ENCODE measurements around the gene RNF186. TPM values are rescaled to one million over a fixed set of nuclear protein-coding genes. Genes with fewer than 3 reads are reported as not detected.

Gene RNF186, protein sequence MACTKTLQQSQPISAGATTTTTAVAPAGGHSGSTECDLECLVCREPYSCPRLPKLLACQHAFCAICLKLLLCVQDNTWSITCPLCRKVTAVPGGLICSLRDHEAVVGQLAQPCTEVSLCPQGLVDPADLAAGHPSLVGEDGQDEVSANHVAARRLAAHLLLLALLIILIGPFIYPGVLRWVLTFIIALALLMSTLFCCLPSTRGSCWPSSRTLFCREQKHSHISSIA
- not detected in 2 replicates for total RNA-seq
- not detected for total RNA-seq (2013)
- polyA plus RNA-seq, result not detected in 2 replicates
- polyA minus RNA-seq, result not detected in 2 replicates

GRCh38 chr1:19814681-19815503 is at the start of gene RNF186:
RNF186 (minus strand) TSS chr1:19815283; CDS start chr1:19815101, 182 bp downstream.
- no peaks in the 10 kb centered on the region for H3K9me3 ChIP-seq (ENCODE audit: control extremely low read depth in 1 of 3, control insufficient read depth in 2 of 3, insufficient read depth in 1 of 3, low read length in 2 of 3)
- no peaks in the 10 kb centered on the region for H3K79me2 ChIP-seq (ENCODE audit: control insufficient read depth, insufficient read depth, low read length)
- H3K9me3 Mint-ChIP-seq (ENCODE audit: insufficient read depth), result no peaks in the 10 kb centered on the region
- H3K4me1 Mint-ChIP-seq, result no peaks in the 10 kb centered on the region
- no peaks in the 10 kb centered on the region for H4K20me1 ChIP-seq (ENCODE audit: control insufficient read depth, insufficient read depth, low read length, poor library complexity, severe bottlenecking)
- 86% methylated on average over 19 of the region's 22 CpGs for WGBS (ENCODE audit: insufficient coverage)
- peaks cover 38% of the 10 kb centered on the region for H3K27me3 Mint-ChIP-seq
- H3K36me3 ChIP-seq (replicated peaks in 1 of 2; ENCODE audit: control extremely low read depth in 1 of 2, control insufficient read depth in 1 of 2, extremely low read depth in 1 of 2, insufficient read depth in 2 of 2, low read length in 1 of 2), result no peaks in the 10 kb centered on the region
- no peak for DNase-seq
- no peak within 1 kb of the TSS for H3K4me3 Mint-ChIP-seq
- ChIA-PET POLR2A (no interaction called here), CTCF (no interaction called here)
- TF ChIP-seq EZH2 (IDR thresholded peaks at IDR 0.05; ENCODE audit: borderline replicate concordance, insufficient read depth, low read depth, low read length, poor library complexity, severe bottlenecking) (no peak), CTCF (IDR thresholded peaks at IDR 0.05) (no peak)
- H3K4me3 ChIP-seq (ENCODE audit: control extremely low read depth in 1 of 5, extremely low read depth in 1 of 5, insufficient read depth in 1 of 5, low read depth in 2 of 5, low read length in 4 of 5), result no peak within 1 kb of the TSS
- no peak within 1 kb of the TSS for H2AFZ ChIP-seq (ENCODE audit: insufficient read depth, low read depth, low read length, poor library complexity, severe bottlenecking)
- H3K27me3 ChIP-seq (replicated peaks in 1 of 4; ENCODE audit: control extremely low read depth in 1 of 4, control insufficient read depth in 3 of 4, insufficient read depth in 4 of 4, low read length in 3 of 4), result peaks cover 0 to 4% (median 0%) of the 10 kb centered on the region in 4 experiments
- H3K27ac Mint-ChIP-seq, result no peak within 1 kb of the TSS
- ATAC-seq (ENCODE audit: low read depth), result no peak
- H3K4me1 ChIP-seq (ENCODE audit: control insufficient read depth in 2 of 2, insufficient read depth in 2 of 2, low read length in 2 of 2), result no peaks in the 10 kb centered on the region
- intact Hi-C loops (cut with micrococcal nuclease), result no loop called here
- no peak within 1 kb of the TSS for H3K4me2 ChIP-seq (replicated peaks; ENCODE audit: low read depth, low read length, poor library complexity, severe bottlenecking)
- H3K27ac ChIP-seq (ENCODE audit: low read length in 2 of 2), result no peak within 1 kb of the TSS
- no peak within 1 kb of the TSS for H3K9ac ChIP-seq (ENCODE audit: low read length)
